Hematopoietic multipotent progenitor cell treated with erythropoietin and hydrocortisone succinate and interleukin-3 and kit ligand, for 8 days (in vitro differentiated cells): ENCODE results near the gene CNTN5.

Source experiments
- DNase-seq: peaks from one replicate; pipeline ENCODE4 v3.0.0-alpha.2; 2015

The CNTN5 gene

GRCh38 chr11:99418927-99419720 lies 398.4 kb downstream of the CNTN5 start:
- no peak for DNase-seq

GRCh38 chr11:99419991-99420390 lies 399.2 kb downstream of the CNTN5 start:
- DNase-seq = no peak

- DNase-seq = no peak
Observed at GRCh38 chr11:99422581-99423427, 402.1 kb downstream of the CNTN5 start.

GRCh38 chr11:99423428-99423983 lies 402.8 kb downstream of the CNTN5 start:
- no peak for DNase-seq

- DNase-seq = no peak
Observed at GRCh38 chr11:99424313-99425084, 403.8 kb downstream of the CNTN5 start.

GRCh38 chr11:99425596-99425995 lies 404.8 kb downstream of the CNTN5 start:
- DNase-seq = no peak

- DNase-seq = no peak
Observed at GRCh38 chr11:99432677-99433076, 411.9 kb downstream of the CNTN5 start.

GRCh38 chr11:99443276-99443675 lies 422.5 kb downstream of the CNTN5 start:
- DNase-seq = no peak

- DNase-seq = no peak
Observed at GRCh38 chr11:99446400-99446799, 425.7 kb downstream of the CNTN5 start.

GRCh38 chr11:99449345-99449744 lies 428.6 kb downstream of the CNTN5 start:
- no peak for DNase-seq

GRCh38 chr11:99452075-99452474 lies 431.3 kb downstream of the CNTN5 start:
- DNase-seq = no peak

- DNase-seq = no peak
Observed at GRCh38 chr11:99461913-99462312, 441.2 kb downstream of the CNTN5 start.

GRCh38 chr11:99464985-99465384 lies 444.2 kb downstream of the CNTN5 start:
- no peak for DNase-seq

GRCh38 chr11:99489581-99489980 lies 468.8 kb downstream of the CNTN5 start:
- no peak for DNase-seq

GRCh38 chr11:99494065-99494464 lies 473.3 kb downstream of the CNTN5 start:
- no peak for DNase-seq

GRCh38 chr11:99501655-99502054 lies 480.9 kb downstream of the CNTN5 start:
- no peak for DNase-seq

GRCh38 chr11:99505316-99505715 lies 484.6 kb downstream of the CNTN5 start:
- DNase-seq = no peak

GRCh38 chr11:99505831-99506230 lies 485.1 kb downstream of the CNTN5 start:
- no peak for DNase-seq

GRCh38 chr11:99509863-99510262 lies 489.1 kb downstream of the CNTN5 start:
- no peak for DNase-seq

GRCh38 chr11:99513368-99513767 lies 492.6 kb downstream of the CNTN5 start:
- DNase-seq = no peak

- DNase-seq = no peak
Observed at GRCh38 chr11:99519095-99519494, 498.3 kb downstream of the CNTN5 start.

- DNase-seq = no peak
Observed at GRCh38 chr11:99522467-99523173, 501.9 kb downstream of the CNTN5 start.
